Cardiac septum (tissue), 1 donor: Measurements from ENCODE around the gene MAP1LC3A. TPM values are rescaled to one million over a fixed set of nuclear protein-coding genes. Genes with fewer than 3 reads are reported as not detected.
A peak's percentile ranks its signal among the peaks of the same experiment; 100 is the strongest.

ENCODE experiments used
- DNase-seq: peaks from one replicate; pipeline ENCODE4 v3.0.0-alpha.2; 2020; ENCODE audit warnings: low spot score
- intact Hi-C: fragments of 100-400 bp; cut with DNase I; formaldehyde crosslinking; loops from one replicate; pipeline ENCODE4 v1.14.0; 2022
- total RNA-seq: library from RNA; stranded (reverse); fragmentation: NEBNext Ultra II Directional; extraction: Animal tissue kit (Norgen Biotek cat#: 25700); gene quantifications from one replicate; pipeline ENCODE4 v1.2.1, GENCODE V29; 2021
- donor health status: DM: no; HTN: no; CAD: no.

The MAP1LC3A gene
- total RNA-seq, 1 donor from 2014 or later, result 61.0 TPM

DNA sequence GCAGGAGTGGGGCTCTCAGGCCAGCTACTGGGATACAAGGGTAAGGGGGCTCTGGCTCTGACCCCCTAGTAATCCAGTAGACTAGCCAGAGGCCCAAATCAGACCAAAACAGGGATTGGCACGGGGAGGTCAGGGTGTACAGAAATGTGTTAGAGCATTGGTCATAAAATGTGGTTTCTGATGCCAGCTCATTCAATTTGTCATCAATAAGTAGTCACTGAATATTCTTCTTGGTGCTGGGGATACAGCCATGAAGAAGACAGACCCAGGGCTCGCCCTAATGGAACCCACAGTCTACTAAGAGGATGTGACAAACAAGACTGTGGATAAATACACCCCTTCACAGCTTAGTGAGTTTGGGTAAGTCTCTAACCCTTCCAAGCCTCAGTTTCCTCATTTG is 11.1 kb downstream of the MAP1LC3A start:
- DNase-seq, result peak; percentile 19
- intact Hi-C loops, result no loop called here

- DNase-seq, result peak; percentile 22
- intact Hi-C loops, result no loop called here
Measured at GRCh38 chr20:34570859-34571306, 12.4 kb downstream of the MAP1LC3A start.

DNA sequence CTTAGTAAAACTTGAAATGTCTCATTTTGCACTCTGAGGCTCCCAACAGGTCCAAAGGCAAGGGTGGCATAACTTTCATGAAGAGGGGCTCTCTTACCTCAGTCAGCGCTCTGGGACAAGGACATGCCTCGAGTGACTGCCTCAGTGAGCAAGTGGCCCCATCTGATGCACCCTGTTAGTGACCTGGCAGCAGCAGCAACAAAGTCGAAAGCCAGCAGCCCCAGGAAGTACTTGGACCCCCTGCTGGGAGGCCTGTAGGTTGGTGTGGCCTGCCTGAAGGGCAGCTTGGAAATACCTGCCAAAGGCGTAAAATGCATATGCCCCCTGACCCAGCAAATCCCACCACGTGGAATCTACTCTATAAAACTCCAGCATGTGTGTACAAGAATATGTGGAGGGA is 13.2 kb downstream of the MAP1LC3A start:
- intact Hi-C loops, result no loop called here
- no peak for DNase-seq

DNA sequence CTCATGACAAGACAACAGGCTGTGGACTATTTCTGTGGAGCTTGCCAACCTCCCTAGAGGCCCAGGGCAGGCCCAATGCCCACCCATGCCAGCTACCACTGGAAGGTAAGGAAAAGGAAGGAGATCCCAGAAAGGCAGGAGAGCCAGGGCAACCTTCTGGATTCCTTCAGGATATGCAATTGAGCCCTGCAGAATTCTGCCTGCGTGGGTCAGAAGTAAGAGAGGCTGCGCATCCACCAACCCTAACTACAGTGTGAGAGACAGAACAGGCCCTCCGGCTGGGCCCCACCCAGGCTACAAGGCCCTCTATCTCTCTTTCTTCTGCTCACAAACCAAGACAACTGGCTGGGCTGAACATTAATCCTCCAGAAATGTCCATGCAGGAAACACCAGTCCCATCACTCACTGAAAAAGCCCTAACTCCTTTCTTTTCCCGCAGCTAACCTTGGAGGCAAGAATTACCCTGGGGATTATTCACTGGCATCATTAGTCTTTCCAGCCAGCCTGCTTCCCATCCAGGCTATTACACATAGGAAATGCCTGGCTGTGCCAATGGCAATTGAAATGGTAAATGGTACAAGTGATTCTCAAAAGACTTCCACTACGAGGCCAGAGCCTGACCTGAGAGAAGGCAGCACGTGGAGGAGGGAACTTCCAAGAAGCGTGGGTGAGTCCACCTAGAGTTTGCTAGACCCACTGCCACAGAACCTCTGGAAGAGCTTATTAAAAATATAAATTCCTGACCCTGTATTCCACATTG is 15.2 kb downstream of the MAP1LC3A start:
- intact Hi-C loops, result no loop called here
- DNase-seq, result no peak

DNA sequence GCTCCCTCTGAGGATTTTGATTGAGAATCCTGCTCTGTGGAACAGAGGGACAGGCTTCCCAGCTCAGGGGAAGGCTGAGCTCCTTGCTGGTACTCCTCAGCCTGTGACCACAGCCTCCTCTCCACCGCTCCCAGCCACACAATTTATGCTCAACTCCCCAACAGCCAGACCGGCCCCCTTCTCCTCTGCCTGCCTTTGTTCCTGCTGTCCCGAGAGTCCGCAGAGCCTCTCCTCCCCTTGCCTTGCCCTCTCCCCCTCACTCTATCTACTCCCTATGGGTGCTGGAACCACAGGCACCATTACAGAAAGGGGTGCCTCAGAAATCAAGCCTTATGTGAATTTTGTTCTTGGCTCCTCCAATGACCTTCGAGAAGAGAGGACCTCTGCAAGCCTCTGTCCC is 15.9 kb downstream of the MAP1LC3A start:
- intact Hi-C loops, result no loop called here

GRCh38 chr20:34574861-34575260 is 16.3 kb downstream of the MAP1LC3A start:
- intact Hi-C loops, result loop anchor here (5.0 kb wide), 1 partner anchor 48 kb away; no protein-coding TSS in a partner anchor
- DNase-seq, result no peak

More for the DNA sequence above, 15.9 kb downstream of the MAP1LC3A start:
- no peak for DNase-seq

- peak; percentile 35 for DNase-seq
- intact Hi-C loops, result loop anchor here (5.0 kb wide), 1 partner anchor 48 kb away; no protein-coding TSS in a partner anchor
Measured at GRCh38 chr20:34575271-34575670, 16.8 kb downstream of the MAP1LC3A start.

- no peak for DNase-seq
- intact Hi-C loops, result loop anchor here (5.0 kb wide), 1 partner anchor 48 kb away; no protein-coding TSS in a partner anchor
Measured at GRCh38 chr20:34575756-34576155, 17.2 kb downstream of the MAP1LC3A start.

- intact Hi-C loops, result loop anchor here (5.0 kb wide), 1 partner anchor 50 kb away; no protein-coding TSS in a partner anchor
- no peak for DNase-seq
Measured at GRCh38 chr20:34577061-34577460, 18.5 kb downstream of the MAP1LC3A start.

GRCh38 chr20:34578025-34578424 is 19.5 kb downstream of the MAP1LC3A start:
- intact Hi-C loops, result loop anchor here (2.0 to 5.0 kb wide), 3 partner anchors 51 to 191 kb away; no protein-coding TSS in a partner anchor
- DNase-seq, result no peak

GRCh38 chr20:34578521-34578920 is 20.0 kb downstream of the MAP1LC3A start:
- DNase-seq, result peak; percentile 80
- intact Hi-C loops, result loop anchor here (2.0 to 5.0 kb wide), 3 partner anchors 51 to 190 kb away; no protein-coding TSS in a partner anchor

DNA sequence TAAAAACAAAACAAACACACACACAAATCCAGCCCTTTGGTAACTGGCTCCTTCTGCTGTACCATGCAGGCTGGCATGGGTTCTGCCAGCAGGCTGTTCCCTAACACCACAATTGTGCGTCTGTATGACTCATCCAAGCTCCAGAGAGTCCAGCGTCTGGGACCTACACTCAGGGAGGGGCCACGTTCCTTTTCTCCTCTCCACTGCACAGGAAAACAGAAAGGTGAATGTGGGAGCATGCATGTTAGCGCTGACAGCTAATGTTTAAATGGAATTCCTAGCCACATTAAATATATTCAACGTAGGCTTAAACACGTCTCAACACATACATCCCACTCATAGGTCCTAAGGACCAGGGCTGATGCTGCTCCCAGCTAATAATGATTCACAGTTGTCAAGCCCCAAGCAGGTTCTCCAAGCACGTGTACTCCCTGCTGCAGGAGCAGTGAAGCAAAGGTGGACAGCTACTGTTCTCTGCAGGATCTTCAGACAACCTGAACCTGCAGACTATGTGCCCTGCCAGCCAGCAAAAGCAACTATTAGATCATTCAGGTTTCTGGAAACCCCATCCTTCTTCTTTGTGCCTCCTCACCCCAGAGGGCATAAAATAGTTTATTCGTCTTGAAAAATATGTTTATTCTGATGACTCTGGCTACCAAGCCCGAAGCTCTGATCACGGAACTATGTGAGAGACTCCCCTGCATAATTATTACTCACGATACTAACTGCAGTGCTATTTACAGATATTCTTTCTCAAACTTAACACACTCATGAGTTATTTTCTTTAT is 20.9 kb downstream of the MAP1LC3A start:
- no peak for DNase-seq
- intact Hi-C loops, result loop anchor here (2.0 to 5.0 kb wide), 3 partner anchors 52 to 189 kb away; no protein-coding TSS in a partner anchor

- DNase-seq, result no peak
- intact Hi-C loops, result loop anchor here (2.0 to 5.0 kb wide), 3 partner anchors 53 to 189 kb away; no protein-coding TSS in a partner anchor
Measured at GRCh38 chr20:34579979-34580940, 21.7 kb downstream of the MAP1LC3A start.

- intact Hi-C loops, result no loop called here
- DNase-seq, result no peak
Measured at GRCh38 chr20:34581341-34582184, 23.0 kb downstream of the MAP1LC3A start.

DNA sequence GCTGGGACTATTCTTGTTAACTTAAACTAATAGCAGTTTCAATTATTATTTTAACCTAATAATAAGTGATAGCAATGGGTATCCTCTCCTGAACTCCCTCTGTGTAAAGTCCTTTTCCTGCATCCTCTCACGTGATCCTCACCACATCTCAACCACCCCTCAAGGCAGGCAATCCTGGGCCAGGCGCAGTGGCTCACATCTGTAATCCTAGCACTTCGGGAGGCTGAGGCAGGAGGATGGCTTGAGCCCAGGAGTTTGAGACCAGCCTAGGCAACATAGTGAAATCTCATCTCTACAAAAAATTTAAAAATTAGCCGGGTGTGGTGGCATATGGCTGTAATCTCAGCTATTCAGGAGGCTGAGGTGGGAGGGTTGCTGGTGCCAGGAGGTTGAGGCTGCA is 23.7 kb downstream of the MAP1LC3A start:
- intact Hi-C loops, result no loop called here
- no peak for DNase-seq

DNA sequence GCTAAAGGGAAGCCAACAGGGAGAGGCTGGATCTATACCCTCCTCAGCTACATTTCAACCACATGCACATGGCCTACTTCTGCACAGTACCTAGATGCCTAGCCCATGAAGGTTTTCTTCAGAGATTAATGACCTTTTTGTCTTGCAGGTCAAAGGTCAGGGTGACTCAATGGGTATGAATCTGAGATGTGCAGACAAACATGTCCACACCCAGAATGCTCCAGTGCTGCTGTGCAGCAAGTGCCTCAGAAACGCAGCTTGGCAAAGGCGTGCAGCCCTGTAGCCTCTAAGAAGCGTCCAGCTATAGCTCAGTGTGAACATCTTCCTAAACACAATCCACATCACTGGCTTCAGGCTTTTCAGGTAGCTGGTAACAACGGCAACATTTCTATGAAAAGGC is 24.4 kb downstream of the MAP1LC3A start:
- intact Hi-C loops, result no loop called here
- no peak for DNase-seq

- no peak for DNase-seq
- intact Hi-C loops, result no loop called here
Measured at GRCh38 chr20:34583544-34583943, 25.0 kb downstream of the MAP1LC3A start.

GRCh38 chr20:34585019-34585418 is 26.5 kb downstream of the MAP1LC3A start:
- intact Hi-C loops, result no loop called here
- DNase-seq, result no peak
